A549 (cell line): Measurements from ENCODE around the gene ZDHHC1. TPM values are rescaled to one million over a fixed set of nuclear protein-coding genes. Genes with fewer than 3 reads are reported as not detected.

Experiments
- ATAC-seq, 2 experiments: fragments of 200-7000 bp in 1 of 2; fragments of >200 bp in 1 of 2; cut with Nextera tagmentation in 1 of 2; cut with Tn5 transposase in 1 of 2; 3 replicates each; pipeline versions ENCODE4 v1.8.0 to v1.9.1; 2018 to 2020; ENCODE audit warnings: mild to moderate bottlenecking in 1 of 2, moderate library complexity in 1 of 2
- CTCF ChIA-PET: fragments of 300-600 bp; sonication (Branson Sonifier 250); formaldehyde crosslinking; extraction: SDS; loops from one replicate; lab custom pipeline; 2021; ENCODE audit warnings: antibody characterized with exemption, inconsistent platforms; lab: Yijun Ruan, JAX
- POLR2A ChIA-PET: fragments of 350-600 bp; formaldehyde crosslinking; extraction: SDS; loops from one replicate; lab custom pipeline; 2021; ENCODE audit warnings: antibody characterized with exemption, inconsistent platforms; lab: Yijun Ruan, JAX
- DNase-seq, 2 experiments: peaks; one replicate each; pipeline versions ENCODE4 v3.0.0 to v3.0.0-alpha.2; 2011 to 2016; ENCODE audit warnings: low read depth in 1 of 2, low spot score in 1 of 2
- FAIRE-seq: peaks from 2 replicates; lab custom pipeline; 2011; peaks lifted over from hg19 to GRCh38; lab: Jason Lieb, UNC
- H3K27ac ChIP-seq, 2 experiments: fragments of >200 bp; sonication (Bioruptor Twin); formaldehyde crosslinking; 3 replicates each; pipeline ENCODE4 v1.5.1; 2016 to 2017
- H3K4me1 ChIP-seq: fragments of >200 bp; sonication (Bioruptor Twin); formaldehyde crosslinking; 3 replicates; pipeline ENCODE4 v1.6.1; 2016
- H3K4me2 ChIP-seq: fragments of >200 bp; sonication (Bioruptor Twin); formaldehyde crosslinking; 3 replicates; pipeline ENCODE4 v1.6.1; 2016
- H3K4me3 ChIP-seq: fragments of >200 bp; sonication (Bioruptor Twin); formaldehyde crosslinking; 3 replicates; pipeline ENCODE4 v1.5.1; 2016
- H3K9me3 ChIP-seq: fragments of >200 bp; sonication (Bioruptor Twin); formaldehyde crosslinking; 3 replicates; pipeline ENCODE4 v1.6.1; 2016
- BHLHE40 ChIP-seq: IDR thresholded peaks from 2 replicates; pipeline ENCODE4 v1.6.1; 2012; ENCODE audit warnings: low read depth, low read length, inconsistent platforms
- CEBPB ChIP-seq, 2 experiments: fragments of >200 bp in 1 of 2; sonication (Bioruptor Twin) in 1 of 2; formaldehyde crosslinking in 1 of 2; IDR thresholded peaks; 2 replicates each; pipeline ENCODE4 v1.6.1; 2012 to 2016
- CHD4 ChIP-seq: fragments of 200-600 bp; sonication (generic); IDR thresholded peaks from 2 replicates; pipeline ENCODE4 v1.6.1; 2016; ENCODE audit warnings: antibody characterized with exemption, mild to moderate bottlenecking, borderline replicate concordance
- EHF ChIP-seq: fragments of 250-450 bp; sonication (Bioruptor Pico); IDR thresholded peaks from 2 replicates; pipeline ENCODE4 v1.5.0; 2020; ENCODE audit warnings: mild to moderate bottlenecking
- FOSL2 ChIP-seq, 2 experiments: fragments of 450-650 bp in 1 of 2; fragments of >200 bp in 1 of 2; sonication (Bioruptor Twin) in 1 of 2; formaldehyde crosslinking; IDR thresholded peaks; 2 replicates each; pipeline versions ENCODE4 v1.5.0 to v1.6.1; 2016 to 2020; ENCODE audit warnings: mild to moderate bottlenecking in 1 of 2, moderate library complexity in 1 of 2
- HDAC2 ChIP-seq: fragments of 200-600 bp; sonication (generic); IDR thresholded peaks from 2 replicates; pipeline ENCODE4 v1.6.1; 2016
- HEYL ChIP-seq: fragments of 250-450 bp; sonication (Bioruptor Pico); IDR thresholded peaks from 2 replicates; pipeline ENCODE4 v1.8.0; 2021; ENCODE audit warnings: mild to moderate bottlenecking, moderate library complexity
- HOXA7 ChIP-seq: fragments of 250-450 bp; sonication (Bioruptor Pico); IDR thresholded peaks from 2 replicates; pipeline ENCODE4 v1.5.0; 2020; ENCODE audit warnings: mild to moderate bottlenecking, moderate library complexity
- JUN ChIP-seq, 2 experiments: fragments of >200 bp; sonication (Bioruptor Twin); formaldehyde crosslinking; IDR thresholded peaks; 2 replicates in 1 of 2; 3 replicates in 1 of 2; pipeline ENCODE4 v1.6.1; 2016 to 2017
- JUNB ChIP-seq: fragments of >200 bp; sonication (Bioruptor Twin); formaldehyde crosslinking; IDR thresholded peaks from 2 replicates; pipeline ENCODE4 v1.6.1; 2016
- KDM1A ChIP-seq: fragments of 200-600 bp; sonication (generic); IDR thresholded peaks from 2 replicates; pipeline ENCODE4 v1.6.1; 2016; ENCODE audit warnings: low read depth, mild to moderate bottlenecking
- MAFK ChIP-seq: fragments of 450-650 bp; IDR thresholded peaks from 2 replicates; pipeline ENCODE4 v1.6.1; 2014; ENCODE audit not compliant: partially characterized antibody
- MAZ ChIP-seq: fragments of 150-350 bp; IDR thresholded peaks from 2 replicates; pipeline ENCODE4 v1.6.1; 2014; ENCODE audit warnings: antibody characterized with exemption, low read depth, low read length, borderline replicate concordance
- NFE2L2 ChIP-seq: fragments of 150-350 bp; conservative IDR thresholded peaks from 2 replicates; pipeline ENCODE4 v1.6.1; 2014; ENCODE audit warnings: low read length
- NPAS2 ChIP-seq: fragments of 250-450 bp; sonication (Bioruptor Pico); IDR thresholded peaks from 2 replicates; pipeline ENCODE4 v1.8.0; 2022; ENCODE audit warnings: mild to moderate bottlenecking, moderate library complexity, borderline replicate concordance
- RAD21 ChIP-seq, 2 experiments: fragments of >200 bp in 1 of 2; sonication (Bioruptor Twin) in 1 of 2; formaldehyde crosslinking in 1 of 2; IDR thresholded peaks in 1 of 2; conservative IDR thresholded peaks in 1 of 2; 2 replicates in 1 of 2; 3 replicates in 1 of 2; pipeline ENCODE4 v1.6.1; 2012 to 2018; ENCODE audit warnings: inconsistent platforms in 1 of 2
- RARB ChIP-seq: fragments of 250-450 bp; sonication (Bioruptor Pico); IDR thresholded peaks from 2 replicates; pipeline ENCODE4 v1.8.0; 2021; ENCODE audit warnings: mild to moderate bottlenecking, moderate library complexity
- RFX5 ChIP-seq: fragments of 450-650 bp; IDR thresholded peaks from 2 replicates; pipeline ENCODE4 v1.7.1; 2014; ENCODE audit warnings: antibody characterized with exemption, mild to moderate bottlenecking, moderate library complexity
- TP53 ChIP-seq: fragments of 250-450 bp; sonication (Bioruptor Pico); IDR thresholded peaks from 2 replicates; pipeline ENCODE4 v1.5.0; 2021; ENCODE audit warnings: mild to moderate bottlenecking, moderate library complexity
- ZFP36 ChIP-seq: fragments of 450-650 bp; IDR thresholded peaks from 2 replicates; pipeline ENCODE4 v1.6.1; 2014; ENCODE audit warnings: borderline replicate concordance; ENCODE audit not compliant: partially characterized antibody
- ZNF302 ChIP-seq: fragments of 250-450 bp; sonication (Bioruptor Pico); IDR thresholded peaks from 2 replicates; pipeline ENCODE4 v1.9.0; 2021; ENCODE audit warnings: inconsistent platforms, mild to moderate bottlenecking, moderate library complexity
- ZSCAN20 ChIP-seq: fragments of 250-450 bp; sonication (Bioruptor Pico); IDR thresholded peaks from 2 replicates; pipeline ENCODE4 v1.8.0; 2022; ENCODE audit warnings: mild to moderate bottlenecking, moderate library complexity
- WGBS: methylation state at CpG from one replicate; pipeline ENCODE4 v1.1.6; 2017; ENCODE audit errors: missing lambda C conversion rate; 5-methylcytosine and 5-hydroxymethylcytosine counted together
- polyA plus RNA-seq, 4 experiments: library from polyadenylated mRNA; depleted of rRNA in 3 of 4; stranded (reverse); fragments of >200 nt; fragmentation: RNase III in 1 of 4; extraction: RNeasy Plus Mini Kit Qiagen cat#74134 plus additional on column Dnase treatment in 1 of 4; gene quantifications; 2 replicates in 3 of 4; 3 replicates in 1 of 4; pipeline ENCODE4 v1.2.3, GENCODE V29; 2011 to 2017
- TF ChIP-seq, protein P1 (sequence below): fragments of 450-650 bp; IDR thresholded peaks from 2 replicates; pipeline ENCODE4 v1.6.1; 2014; ENCODE audit warnings: antibody characterized with exemption
- TF ChIP-seq, protein P2 (sequence below): IDR thresholded peaks from 2 replicates; pipeline ENCODE4 v1.6.1; 2012; ENCODE audit warnings: low read depth, borderline replicate concordance
- TF ChIP-seq, protein P3 (sequence below): fragments of >200 bp; sonication (Bioruptor Twin); formaldehyde crosslinking; IDR thresholded peaks from 2 replicates; pipeline ENCODE4 v1.6.1; 2016
- TF ChIP-seq, protein P4 (sequence below): fragments of 250-450 bp; sonication (Bioruptor Pico); IDR thresholded peaks from 2 replicates; pipeline ENCODE4 v1.5.0; 2020; ENCODE audit warnings: low read depth, mild to moderate bottlenecking, moderate library complexity
- TF ChIP-seq, protein P5 (sequence below): fragments of 250-450 bp; sonication (Bioruptor Pico); IDR thresholded peaks from 2 replicates; pipeline ENCODE4 v1.5.0; 2021; ENCODE audit warnings: mild to moderate bottlenecking, moderate library complexity, borderline replicate concordance

ZDHHC1 gene
- polyA plus RNA-seq, 2 of the 4 experiments (the other 2 are of a cell fraction), result 3.5 to 5.9 TPM

DNA sequence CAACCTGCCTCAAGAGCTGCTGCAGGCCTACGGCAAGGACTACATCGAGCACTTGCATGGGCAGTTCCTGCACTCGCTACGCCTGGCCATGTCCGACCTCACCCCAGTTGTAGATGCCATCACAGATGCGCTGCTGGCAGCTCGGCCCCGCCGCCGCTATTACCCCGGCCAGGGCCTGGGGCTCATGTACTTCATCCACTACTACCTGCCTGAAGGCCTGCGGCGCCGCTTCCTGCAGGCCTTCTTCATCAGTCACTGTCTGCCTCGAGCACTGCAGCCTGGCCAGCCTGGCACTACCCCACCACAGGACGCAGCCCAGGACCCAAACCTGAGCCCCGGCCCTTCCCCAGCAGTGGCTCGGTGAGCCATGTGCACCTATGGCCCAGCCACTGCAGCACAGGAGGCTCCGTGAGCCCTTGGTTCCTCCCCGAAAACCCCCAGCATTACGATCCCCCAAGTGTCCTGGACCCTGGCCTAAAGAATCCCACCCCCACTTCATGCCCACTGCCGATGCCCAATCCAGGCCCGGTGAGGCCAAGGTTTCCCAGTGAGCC, 20.4 kb upstream of the ZDHHC1 start:
- Histone ChIP-seq H3K4me1 (peaks cover 3% of the 10 kb centered on the region; the same call in 2 of the 3 replicates), H3K4me3 (no peak overlapping the region), H3K27ac (no peak overlapping the region), H3K9me3 (no peaks in the 10 kb centered on the region), H3K4me2 (no peak overlapping the region)
- no peak for DNase-seq
- ATAC-seq, result no peak
- no peak for FAIRE-seq
- 92% methylated on average over 23 of the region's 23 CpGs for WGBS
- no peak for TF ChIP-seq RARB (CRISPR knock-in tag)
- no peak for TF ChIP-seq ZFP36
- no peak for TF ChIP-seq HEYL (CRISPR knock-in tag)
- TF ChIP-seq ZSCAN20 (CRISPR knock-in tag), result no peak
- TF ChIP-seq, protein P1, sequence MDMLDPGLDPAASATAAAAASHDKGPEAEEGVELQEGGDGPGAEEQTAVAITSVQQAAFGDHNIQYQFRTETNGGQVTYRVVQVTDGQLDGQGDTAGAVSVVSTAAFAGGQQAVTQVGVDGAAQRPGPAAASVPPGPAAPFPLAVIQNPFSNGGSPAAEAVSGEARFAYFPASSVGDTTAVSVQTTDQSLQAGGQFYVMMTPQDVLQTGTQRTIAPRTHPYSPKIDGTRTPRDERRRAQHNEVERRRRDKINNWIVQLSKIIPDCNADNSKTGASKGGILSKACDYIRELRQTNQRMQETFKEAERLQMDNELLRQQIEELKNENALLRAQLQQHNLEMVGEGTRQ, result no peak
- TF ChIP-seq RFX5, result no peak
- TF ChIP-seq RAD21 (conservative IDR thresholded peaks at IDR 0.05 in 1 of 2, IDR thresholded peaks at IDR 0.05 in 1 of 2), result no peak
- no peak for TF ChIP-seq KDM1A
- no peak for TF ChIP-seq MAZ
- ChIA-PET POLR2A (no interaction called here), CTCF (interaction anchor here (0.7 to 17.9 kb wide), 6 partner anchors 9 to 483 kb away, joined by 3 to 207 read pairs (median 3); no protein-coding TSS in a partner anchor)

DNA sequence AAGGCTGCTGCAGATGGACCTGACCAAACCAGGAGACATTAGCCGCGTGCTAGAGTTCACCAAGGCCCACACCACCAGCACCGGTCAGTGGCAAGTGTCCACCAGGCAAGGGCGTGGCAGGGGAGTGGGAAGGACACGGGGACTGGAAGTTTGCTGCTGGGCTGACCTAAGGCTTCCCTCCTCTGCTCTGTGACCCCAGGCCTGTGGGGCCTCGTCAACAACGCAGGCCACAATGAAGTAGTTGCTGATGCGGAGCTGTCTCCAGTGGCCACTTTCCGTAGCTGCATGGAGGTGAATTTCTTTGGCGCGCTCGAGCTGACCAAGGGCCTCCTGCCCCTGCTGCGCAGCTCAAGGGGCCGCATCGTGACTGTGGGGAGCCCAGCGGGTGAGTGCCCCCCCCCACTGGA, 19.5 kb upstream of the ZDHHC1 start:
- H3K4me1 ChIP-seq, result peaks cover 6% of the 10 kb centered on the region; the same call in 2 of the 3 replicates
- H3K4me2 ChIP-seq, result no peak overlapping the region
- no peak overlapping the region for H3K4me3 ChIP-seq
- no peak overlapping the region for H3K27ac ChIP-seq
- no peak for FAIRE-seq
- no peak for DNase-seq
- ATAC-seq, result no peak
- ChIA-PET CTCF (interaction anchor here (0.6 to 17.9 kb wide), 8 partner anchors 10 to 482 kb away, joined by 3 to 207 read pairs (median 4); no protein-coding TSS in a partner anchor), POLR2A (no interaction called here)
- 100% methylated on average over 4 of the region's 16 CpGs for WGBS
- TF ChIP-seq HOXA7 (CRISPR knock-in tag) (no peak), RFX5 (no peak), CEBPB (IDR thresholded peaks at IDR 0.05) (no peak), NFE2L2 (no peak), TP53 (CRISPR knock-in tag) (no peak), NPAS2 (no peak), BHLHE40 (no peak), JUNB (no peak), JUN (IDR thresholded peaks at IDR 0.05) (no peak), MAFK (no peak), HDAC2 (no peak), EHF (CRISPR knock-in tag) (no peak), HEYL (CRISPR knock-in tag) (no peak), CHD4 (no peak), ZNF302 (no peak), FOSL2 (IDR thresholded peaks at IDR 0.05) (no peak), FOSL2 (CRISPR knock-in tag; IDR thresholded peaks at IDR 0.05) (no peak)
- TF ChIP-seq, protein P2, sequence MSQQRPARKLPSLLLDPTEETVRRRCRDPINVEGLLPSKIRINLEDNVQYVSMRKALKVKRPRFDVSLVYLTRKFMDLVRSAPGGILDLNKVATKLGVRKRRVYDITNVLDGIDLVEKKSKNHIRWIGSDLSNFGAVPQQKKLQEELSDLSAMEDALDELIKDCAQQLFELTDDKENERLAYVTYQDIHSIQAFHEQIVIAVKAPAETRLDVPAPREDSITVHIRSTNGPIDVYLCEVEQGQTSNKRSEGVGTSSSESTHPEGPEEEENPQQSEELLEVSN, result no peak
- TF ChIP-seq, protein P3, sequence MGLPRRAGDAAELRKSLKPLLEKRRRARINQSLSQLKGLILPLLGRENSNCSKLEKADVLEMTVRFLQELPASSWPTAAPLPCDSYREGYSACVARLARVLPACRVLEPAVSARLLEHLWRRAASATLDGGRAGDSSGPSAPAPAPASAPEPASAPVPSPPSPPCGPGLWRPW, result no peak
- TF ChIP-seq, protein P4, sequence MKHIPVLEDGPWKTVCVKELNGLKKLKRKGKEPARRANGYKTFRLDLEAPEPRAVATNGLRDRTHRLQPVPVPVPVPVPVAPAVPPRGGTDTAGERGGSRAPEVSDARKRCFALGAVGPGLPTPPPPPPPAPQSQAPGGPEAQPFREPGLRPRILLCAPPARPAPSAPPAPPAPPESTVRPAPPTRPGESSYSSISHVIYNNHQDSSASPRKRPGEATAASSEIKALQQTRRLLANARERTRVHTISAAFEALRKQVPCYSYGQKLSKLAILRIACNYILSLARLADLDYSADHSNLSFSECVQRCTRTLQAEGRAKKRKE, result no peak
- TF ChIP-seq, protein P5, sequence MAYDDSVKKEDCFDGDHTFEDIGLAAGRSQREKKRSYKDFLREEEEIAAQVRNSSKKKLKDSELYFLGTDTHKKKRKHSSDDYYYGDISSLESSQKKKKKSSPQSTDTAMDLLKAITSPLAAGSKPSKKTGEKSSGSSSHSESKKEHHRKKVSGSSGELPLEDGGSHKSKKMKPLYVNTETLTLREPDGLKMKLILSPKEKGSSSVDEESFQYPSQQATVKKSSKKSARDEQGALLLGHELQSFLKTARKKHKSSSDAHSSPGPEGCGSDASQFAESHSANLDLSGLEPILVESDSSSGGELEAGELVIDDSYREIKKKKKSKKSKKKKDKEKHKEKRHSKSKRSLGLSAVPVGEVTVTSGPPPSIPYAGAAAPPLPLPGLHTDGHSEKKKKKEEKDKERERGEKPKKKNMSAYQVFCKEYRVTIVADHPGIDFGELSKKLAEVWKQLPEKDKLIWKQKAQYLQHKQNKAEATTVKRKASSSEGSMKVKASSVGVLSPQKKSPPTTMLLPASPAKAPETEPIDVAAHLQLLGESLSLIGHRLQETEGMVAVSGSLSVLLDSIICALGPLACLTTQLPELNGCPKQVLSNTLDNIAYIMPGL (CRISPR knock-in tag), result no peak
- no peaks in the 10 kb centered on the region for H3K9me3 ChIP-seq
